ENCODE data around the gene WNT8A. TPM values are rescaled to one million over a fixed set of nuclear protein-coding genes. Genes with fewer than 3 reads are reported as not detected.

WNT8A gene
- total and polyA plus RNA-seq, 2 of the 8 experiments (the other 6 are each of a cell fraction or from before 2014, with no cell fraction given) = 0.06 TPM; not detected in 1

- peaks cover 13 to 27% (median 24%) of the 10 kb centered on the region in 4 experiments for H3K4me1 ChIP-seq (replicated peaks in 1 of 4; ENCODE audit: control insufficient read depth in 3 of 4, insufficient read depth in 4 of 4, low read length in 3 of 4)
- H3K23ac ChIP-seq (ENCODE audit: insufficient read length) = no peak overlapping the region
- no peak overlapping the region for H3K27ac ChIP-seq (ENCODE audit: low read depth, low read length)
- H4K5ac ChIP-seq (ENCODE audit: insufficient read length, low read depth, low read length) = no peak overlapping the region
- H3K79me1 ChIP-seq (ENCODE audit: low read depth, low read length) = no peaks in the 10 kb centered on the region; the same call in 1 of the 2 replicates
- no peak overlapping the region for H2AK5ac ChIP-seq (ENCODE audit: low read depth, low read length)
- no peak overlapping the region for H3K9ac ChIP-seq (replicated peaks in 1 of 4; ENCODE audit: extremely low read depth in 1 of 4, low read depth in 3 of 4, low read length in 3 of 4)
- FAIRE-seq (no peak), DNase-seq (ENCODE audit: low read depth in 1 of 2, low spot score in 2 of 2) (no peak)
- H3K56ac ChIP-seq (replicated peaks; ENCODE audit: insufficient read length, low read depth, low read length) = no peak overlapping the region
- no peak overlapping the region for H2AFZ ChIP-seq (ENCODE audit: low read length)
- no peaks in the 10 kb centered on the region for H3K9me3 ChIP-seq (ENCODE audit: insufficient read depth in 2 of 2, low read depth in 1 of 2, low read length in 1 of 2)
- no peak overlapping the region for H3K4me3 ChIP-seq (ENCODE audit: extremely low read depth in 1 of 4, insufficient read depth in 2 of 4, low read depth in 3 of 4, low read length in 4 of 4)
- H3K36me3 ChIP-seq (ENCODE audit: control insufficient read depth in 2 of 4, insufficient read depth in 4 of 4, low read length in 3 of 4) = no peaks in the 10 kb centered on the region
- peaks cover 2 to 3% of the 10 kb centered on the region in 2 experiments for H4K20me1 ChIP-seq (replicated peaks in 1 of 2; ENCODE audit: control insufficient read depth in 1 of 2, insufficient read depth in 2 of 2, low read length in 2 of 2)
- ChIA-PET CTCF (ENCODE audit: partially characterized antibody) (interaction anchor here (1.5 to 1.8 kb wide), 2 partner anchors 15 to 29 kb away, joined by 3 to 5 read pairs; no protein-coding TSS in a partner anchor), POLR2A (ENCODE audit: partially characterized antibody) (no interaction called here)
- H3K18ac ChIP-seq (ENCODE audit: extremely low read depth, low read length) = no peak overlapping the region
- no peak overlapping the region for H2BK20ac ChIP-seq (ENCODE audit: low read length)
- peaks cover 34 to 62% (median 49%) of the 10 kb centered on the region in 4 experiments for H3K27me3 ChIP-seq (replicated peaks in 1 of 4; ENCODE audit: control insufficient read depth in 3 of 4, extremely low read depth in 1 of 4, insufficient read depth in 3 of 4, low read length in 3 of 4)
- no peak overlapping the region for H2BK5ac ChIP-seq (ENCODE audit: low read depth, low read length)
- no peak overlapping the region for H4K91ac ChIP-seq (replicated peaks; ENCODE audit: insufficient read length, low read length)
- H2BK12ac ChIP-seq (ENCODE audit: low read depth, low read length) = no peak overlapping the region
- H2BK15ac ChIP-seq (ENCODE audit: low read length) = no peak overlapping the region
- H3K4me2 ChIP-seq (ENCODE audit: insufficient read depth in 1 of 2, low read depth in 2 of 2, low read length in 2 of 2) = no peak overlapping the region
- H3K14ac ChIP-seq (ENCODE audit: insufficient read length) = no peak overlapping the region
- H3K4ac ChIP-seq (replicated peaks; ENCODE audit: insufficient read length, low read depth, low read length) = no peak overlapping the region
- 80% methylated on average over 10 of the region's 11 CpGs; no CpG with 5 or more reads in 1 of the 2 experiments for WGBS, 2 experiments (ENCODE audit: extremely low coverage in 1 of 2, insufficient coverage in 1 of 2, insufficient read length in 1 of 2, insufficient replicate concordance in 2 of 2, low coverage in 1 of 2, low lambda C conversion rate in 2 of 2, missing lambda C conversion rate in 1 of 2)
- no peaks in the 10 kb centered on the region for H3K79me2 ChIP-seq (ENCODE audit: control insufficient read depth in 1 of 2, insufficient read depth in 2 of 2, low read length in 2 of 2)
- H2BK120ac ChIP-seq (replicated peaks; ENCODE audit: low read depth, low read length) = no peak overlapping the region
- H3K23me2 ChIP-seq (ENCODE audit: low read depth, low read length) = peaks cover 2% of the 10 kb centered on the region; the same call in 1 of the 2 replicates
- no peak overlapping the region for H4K8ac ChIP-seq (ENCODE audit: extremely low read depth, insufficient read depth, low read length)
- TF ChIP-seq ATF2 (IDR thresholded peaks at IDR 0.05; ENCODE audit: low read length) (no peak), MAFK (IDR thresholded peaks at IDR 0.05; ENCODE audit: low read depth, low read length) (no peak), MAX (IDR thresholded peaks at IDR 0.05) (no peak), SP1 (IDR thresholded peaks at IDR 0.05; ENCODE audit: low read depth, low read length) (no peak)
Measured at GRCh38 chr5:138096997-138097828, 13.4 kb downstream of the WNT8A start.
